NCI-H82 treated with DMSO at 0.1 percent for 48 hours (cell line): Measurements from ENCODE around the gene PLEKHD1.

Experiments used
- DNase-seq: peaks from one replicate; lab custom pipeline; 2025; ENCODE audit not compliant: unreplicated experiment; lab: John Stamatoyannopoulos, UW

PLEKHD1 gene

GRCh38 chr14:69518289-69519101 is 34.0 kb downstream of the PLEKHD1 start:
- no peak for DNase-seq

DNA sequence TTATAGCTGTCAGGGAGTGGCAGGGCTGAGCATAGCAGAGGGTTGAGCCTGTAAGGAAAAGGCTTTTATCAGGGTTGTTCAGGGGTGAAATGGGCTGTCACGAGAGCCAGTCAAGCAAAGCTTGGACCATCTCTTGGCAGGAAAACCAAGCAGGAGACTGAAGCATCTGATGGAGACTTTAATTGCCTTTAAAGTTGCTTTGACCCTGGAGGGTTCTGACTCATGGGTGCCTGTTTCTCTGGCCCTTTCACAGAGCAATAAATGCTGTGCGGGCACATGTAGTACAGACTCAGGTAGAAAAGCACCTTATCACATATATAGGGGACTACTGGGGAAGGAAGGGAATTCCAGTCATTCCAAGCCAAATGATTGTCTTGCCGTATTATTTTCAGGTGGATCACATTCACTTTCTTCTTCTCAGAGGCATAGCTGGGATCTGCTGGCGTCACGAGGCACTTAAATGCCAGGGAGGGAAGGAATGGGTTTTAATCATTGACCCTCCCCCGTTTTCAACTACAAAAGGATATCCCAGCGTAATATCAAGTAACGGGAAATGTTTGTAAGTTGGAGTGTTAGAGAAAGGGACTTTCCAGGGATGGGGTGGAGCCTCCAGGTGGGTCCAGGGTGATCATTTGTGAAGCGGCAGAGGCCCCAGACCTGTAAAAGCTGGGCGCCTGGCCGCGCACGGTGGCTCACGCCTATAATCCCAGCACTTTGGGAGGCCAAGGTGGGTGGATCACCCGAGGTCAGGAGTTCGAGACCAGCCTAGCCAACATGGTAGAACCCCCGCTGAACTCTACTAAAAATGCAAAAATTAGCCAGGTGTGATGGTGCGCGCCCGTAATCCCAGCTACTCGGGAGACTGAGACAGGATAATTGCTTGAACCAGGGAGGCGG is 34.9 kb downstream of the PLEKHD1 start:
- DNase-seq: no peak

DNA sequence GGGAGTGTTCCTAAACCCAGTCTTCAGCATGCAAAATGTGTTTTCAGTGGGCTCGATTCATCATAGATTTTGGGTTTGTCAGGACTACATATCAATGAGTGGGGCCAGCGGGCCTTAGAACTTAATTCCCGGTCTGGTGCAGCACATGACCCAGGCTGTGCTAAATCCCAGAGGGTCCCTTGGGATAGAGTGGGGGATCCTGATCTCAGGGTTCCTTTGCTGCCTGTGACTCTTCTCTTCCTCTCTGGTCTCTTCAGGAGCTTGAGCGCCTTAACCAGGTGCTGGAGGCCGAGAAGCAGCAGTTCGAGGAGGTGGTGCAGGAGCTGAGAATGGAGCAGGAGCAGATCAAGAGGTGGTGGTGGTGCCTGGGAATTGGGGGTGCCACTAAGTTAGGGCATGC is 37.5 kb downstream of the PLEKHD1 start:
- DNase-seq: no peak

- no peak for DNase-seq
These were observed 41.4 kb downstream of the PLEKHD1 start for GRCh38 chr14:69525896-69526295.

- DNase-seq: no peak
These were observed 43.1 kb downstream of the PLEKHD1 start for GRCh38 chr14:69527635-69528034.

DNA sequence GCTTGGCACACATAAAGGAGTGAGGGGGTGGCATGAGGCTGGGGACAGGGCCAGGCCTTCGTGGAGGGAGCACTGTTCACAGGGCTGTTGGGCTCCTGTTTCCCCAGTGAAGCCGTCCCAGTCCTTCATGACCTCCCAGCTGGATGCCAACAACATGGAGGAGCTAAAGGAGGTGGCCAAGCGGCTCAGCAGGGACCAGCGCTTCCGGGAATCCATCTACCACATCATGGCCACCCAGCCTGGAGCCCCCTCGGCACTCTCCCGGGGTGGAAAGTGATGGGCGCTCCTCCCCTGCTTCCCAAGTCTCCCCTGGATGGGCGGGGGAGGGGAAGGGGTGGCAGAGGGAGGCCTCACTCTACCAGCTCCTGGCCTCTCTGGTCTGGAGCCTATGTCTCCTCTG is 43.6 kb downstream of the PLEKHD1 start:
- no peak for DNase-seq

DNA sequence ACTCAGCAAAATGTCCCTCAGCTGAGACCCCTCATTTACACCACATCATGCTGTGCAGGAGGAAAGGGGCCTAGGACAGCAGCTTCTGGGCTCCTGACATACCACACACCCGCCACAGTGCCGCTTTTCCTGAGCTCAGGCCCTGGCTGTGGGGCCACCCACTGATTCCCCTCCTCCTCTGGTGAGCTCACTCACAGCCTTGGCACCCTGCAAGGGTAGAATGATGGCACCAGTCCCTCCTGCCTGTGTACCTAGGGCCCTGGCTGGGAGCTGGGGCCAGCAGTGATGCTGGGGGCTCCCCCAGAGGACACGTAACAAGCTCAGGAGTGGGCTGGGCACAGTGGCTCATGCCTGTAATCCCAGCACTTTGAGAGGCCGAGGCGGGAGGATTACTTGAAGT is 44.4 kb downstream of the PLEKHD1 start:
- no peak for DNase-seq

DNA sequence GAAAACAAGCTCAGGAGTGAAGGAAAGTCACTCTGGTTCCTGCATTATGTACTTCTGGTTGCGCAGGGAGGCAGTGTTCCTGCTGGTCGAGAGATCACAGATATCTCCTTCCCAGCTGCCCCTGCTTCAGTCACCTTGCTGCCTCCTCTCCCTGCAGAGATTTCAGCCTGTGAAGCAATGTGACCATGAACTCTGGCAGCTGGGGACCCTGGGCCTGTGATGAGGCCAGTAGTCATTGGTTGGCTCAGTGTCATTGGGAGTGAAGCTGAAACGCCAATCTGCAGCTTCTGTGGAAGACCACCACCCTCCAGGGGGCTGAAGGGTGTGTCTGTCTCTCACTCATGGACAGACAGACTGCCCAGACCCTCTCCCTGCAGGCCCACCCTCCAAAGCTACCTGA is 45.0 kb downstream of the PLEKHD1 start:
- DNase-seq: no peak

DNA sequence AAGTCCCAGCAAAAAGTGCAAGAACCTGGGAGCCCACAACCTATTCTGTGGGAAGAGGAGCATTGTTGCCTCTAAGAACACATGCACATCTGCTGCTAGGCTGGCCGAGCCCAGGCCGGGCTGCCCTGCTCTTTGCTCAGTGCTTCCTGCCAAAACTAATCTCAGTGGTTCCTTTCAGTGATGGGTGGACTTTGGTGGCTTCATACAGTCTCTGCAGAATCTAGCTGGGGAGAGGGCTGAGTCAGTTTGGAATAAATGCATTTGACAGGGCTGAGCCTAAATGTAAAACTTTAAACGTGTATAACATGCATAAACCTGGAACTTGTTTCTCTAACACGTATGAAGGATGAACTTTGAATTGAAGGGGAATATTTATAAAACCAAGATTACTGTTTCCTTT is 45.6 kb downstream of the PLEKHD1 start:
- no peak for DNase-seq

- DNase-seq: no peak
These were observed 46.6 kb downstream of the PLEKHD1 start for GRCh38 chr14:69531135-69531534.

- DNase-seq: no peak
These were observed 48.2 kb downstream of the PLEKHD1 start for GRCh38 chr14:69532561-69533340.

- peak; percentile 56 for DNase-seq
These were observed 50.8 kb downstream of the PLEKHD1 start for GRCh38 chr14:69535230-69535848.

DNA sequence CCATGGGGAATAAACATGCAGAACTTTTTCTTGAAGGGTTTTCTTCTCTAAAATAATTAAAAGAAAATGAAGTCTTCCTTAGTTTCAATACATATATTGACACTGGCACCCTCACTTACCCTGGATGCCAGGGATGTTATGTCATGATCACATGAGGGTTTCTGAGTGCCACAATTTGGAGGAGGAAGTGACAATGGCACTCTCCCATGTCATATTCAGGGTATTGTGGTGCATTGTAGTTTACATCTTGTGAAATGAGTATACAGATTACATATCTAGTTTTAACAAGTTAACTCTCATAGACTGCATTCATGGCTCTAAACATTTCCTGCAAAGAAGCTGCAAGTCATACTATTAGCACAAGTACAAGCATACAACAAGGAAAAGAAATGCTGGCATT is 52.4 kb downstream of the PLEKHD1 start:
- DNase-seq: no peak

DNA sequence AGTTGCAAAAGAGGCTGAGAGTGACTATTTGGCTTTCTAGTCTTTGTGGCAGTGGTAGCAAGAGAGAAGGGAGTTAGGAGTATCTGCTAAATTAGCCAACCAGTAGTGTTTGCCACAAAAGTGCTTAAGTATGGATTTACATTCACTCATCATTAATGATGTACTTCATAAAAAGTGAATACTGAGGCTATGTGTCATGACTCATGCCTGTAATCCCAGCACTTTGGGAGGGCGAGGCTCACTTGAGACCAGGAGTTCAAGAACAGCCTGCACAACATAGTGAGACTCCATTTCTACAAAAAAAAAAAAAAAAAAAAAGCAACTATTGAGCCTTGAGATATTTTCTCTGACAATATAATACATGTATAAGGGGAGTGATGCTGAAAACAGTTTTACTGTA is 53.4 kb downstream of the PLEKHD1 start:
- DNase-seq: no peak

GRCh38 chr14:69538766-69539165 is 54.2 kb downstream of the PLEKHD1 start:
- DNase-seq: no peak

DNA sequence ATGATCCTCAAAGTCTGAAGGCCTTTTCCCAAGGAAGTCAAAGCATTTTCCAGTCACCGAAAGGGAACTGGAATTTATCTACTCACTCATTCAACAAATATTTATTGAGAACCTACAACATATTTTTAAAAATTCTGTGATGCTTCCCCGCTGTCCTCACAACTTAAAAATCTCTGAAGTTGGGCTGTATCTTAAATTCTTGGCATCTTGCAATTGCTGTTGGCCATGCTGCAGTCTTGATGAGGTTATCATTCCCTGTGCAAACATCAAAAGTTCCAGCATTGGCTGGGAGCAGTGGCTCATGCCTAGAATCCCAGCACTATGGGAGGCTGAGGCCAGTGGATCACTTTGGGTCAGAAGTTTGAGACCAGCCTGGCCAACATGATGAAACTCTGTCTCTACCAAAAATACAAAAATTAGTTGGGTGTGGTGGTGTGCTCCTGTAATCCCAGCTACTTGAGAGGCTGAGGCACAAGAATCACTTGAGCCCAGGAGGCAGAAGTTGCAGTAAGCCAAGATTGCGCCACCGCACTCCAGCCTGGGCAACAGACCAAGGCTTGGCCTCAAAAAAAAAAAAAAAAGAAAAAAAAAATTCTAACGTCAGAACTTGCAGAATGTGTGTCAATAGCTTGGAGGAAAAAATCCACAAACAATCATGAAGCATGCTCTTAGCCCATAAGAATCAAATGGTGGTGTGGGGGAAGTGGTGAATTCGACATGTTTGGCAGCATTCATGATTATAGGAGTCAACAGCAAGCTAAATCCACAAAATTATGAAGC is 55.3 kb downstream of the PLEKHD1 start:
- no peak for DNase-seq

DNA sequence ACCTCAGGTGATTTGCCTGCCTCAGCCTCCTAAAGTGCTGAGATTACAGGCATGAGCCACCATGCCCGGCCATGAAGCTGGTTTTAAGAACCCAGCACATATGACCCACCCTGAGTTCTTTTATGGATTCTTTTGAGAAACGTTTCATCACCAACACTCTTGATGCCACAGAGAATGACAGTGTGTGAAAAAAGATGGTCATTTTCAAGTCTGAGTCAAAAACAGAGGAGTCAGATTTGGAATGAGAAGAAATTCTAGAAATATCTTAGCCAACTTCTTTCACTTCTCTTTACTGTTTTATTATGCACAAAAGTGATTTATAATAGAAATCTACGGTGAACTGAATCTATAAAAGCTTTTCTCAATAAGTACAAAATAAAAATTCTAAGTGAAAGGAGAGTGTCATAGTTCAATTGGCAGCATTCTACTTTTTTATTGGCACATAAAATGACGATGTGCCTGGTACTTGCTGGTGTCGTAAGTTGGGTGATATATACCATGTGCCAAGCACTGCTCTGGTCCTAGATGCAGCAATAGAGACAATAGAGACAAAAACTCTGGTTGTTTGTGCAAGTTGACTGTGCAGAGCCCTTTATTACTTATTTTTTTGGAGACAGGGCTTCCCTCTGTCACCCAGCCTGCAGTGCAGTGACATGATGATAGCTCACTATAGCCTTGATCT is 56.3 kb downstream of the PLEKHD1 start:
- DNase-seq: no peak

DNA sequence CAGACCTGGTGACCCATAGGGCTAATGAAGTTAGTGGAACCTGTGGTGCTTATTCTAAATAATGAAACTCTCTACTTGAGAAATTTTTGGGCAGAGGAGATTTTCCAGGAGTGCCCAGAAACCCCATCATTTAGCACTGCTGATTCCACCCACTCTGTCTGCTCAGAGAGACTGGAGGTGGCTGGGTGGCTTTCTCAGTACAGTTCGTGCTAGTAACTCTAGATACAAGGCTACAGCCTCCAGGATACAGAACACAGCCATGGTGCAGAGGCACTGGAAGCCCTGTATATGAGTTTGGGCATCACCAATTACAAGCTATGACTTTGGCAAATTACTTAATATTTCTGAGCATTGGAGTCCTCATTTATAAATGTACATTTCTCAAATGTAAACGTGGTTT is 57.8 kb downstream of the PLEKHD1 start:
- no peak for DNase-seq

- no peak for DNase-seq
These were observed 59.0 kb downstream of the PLEKHD1 start for GRCh38 chr14:69543341-69544115.
